Measurements from ENCODE around the gene CD70. TPM values are rescaled to one million over a fixed set of nuclear protein-coding genes. Genes with fewer than 3 reads are reported as not detected.
"Not testable (repeated sequence)": the region's sequence is repeated elsewhere in the genome, so short reads cannot be mapped to it uniquely, and the experiment has no call there.

Gene CD70
- total RNA-seq, 1 experiment from 2014 or later, result 45.4 TPM

- CTCF ChIA-PET, result no interaction called here
- no TSS peak for BruUV-seq (replicated peaks)
- no peaks in the 10 kb centered on the region for H3K9me3 ChIP-seq (ENCODE audit: control insufficient read depth, insufficient read depth, low read depth, low read length)
- intact Hi-C loops (cut with micrococcal nuclease; ENCODE audit: unreplicated experiment), result no loop called here
- DNase-seq (ENCODE audit: low read depth, low spot score), result no peak
- H3K27me3 ChIP-seq (ENCODE audit: control insufficient read depth, insufficient read depth, low read length), result no peaks in the 10 kb centered on the region
- in situ Hi-C loops (cut with HindIII; ENCODE audit: low pct_unique_long_range_greater_than_20kb, low sequenced_read_pairs), result no loop called here
- no peak overlapping the region for H3K27ac ChIP-seq (ENCODE audit: low read length)
- POLR2A ChIA-PET, result no interaction called here
- TF ChIP-seq CTCF (IDR thresholded peaks at IDR 0.05) (no peak), POLR2AphosphoS5 (IDR thresholded peaks at IDR 0.05; ENCODE audit: low read depth, low read length) (no peak), TCF7L2 (IDR thresholded peaks at IDR 0.05; ENCODE audit: low read depth, low read length) (no peak), REST (IDR thresholded peaks at IDR 0.05; ENCODE audit: insufficient read depth in 1 of 2, low read depth in 2 of 2, low read length in 1 of 2) (no peak), SIN3A (IDR thresholded peaks at IDR 0.05; ENCODE audit: borderline replicate concordance, insufficient read depth, low read depth, low read length) (no peak)
- no peaks in the 10 kb centered on the region for H3K4me1 ChIP-seq (ENCODE audit: control insufficient read depth, insufficient read depth, low read length)
- ATAC-seq, result no peak
- H3K36me3 ChIP-seq (ENCODE audit: control insufficient read depth, insufficient read depth, low read length), result no peaks in the 10 kb centered on the region
- no peak overlapping the region for H3K4me3 ChIP-seq (ENCODE audit: low read depth in 2 of 2, low read length in 2 of 2)
Observed at GRCh38 chr19:6599866-6600454, 9.0 kb upstream of the CD70 start.

GRCh38 chr19:6598254-6598892, 7.4 kb upstream of the CD70 start:
- BruUV-seq (replicated peaks); DNase-seq (ENCODE audit: low read depth, low spot score); intact Hi-C loops (cut with micrococcal nuclease; ENCODE audit: unreplicated experiment); in situ Hi-C loops (cut with HindIII; ENCODE audit: low pct_unique_long_range_greater_than_20kb, low sequenced_read_pairs); H3K27me3 ChIP-seq (ENCODE audit: control insufficient read depth, insufficient read depth, low read length); CTCF ChIA-PET; H3K27ac ChIP-seq (ENCODE audit: low read length); H3K36me3 ChIP-seq (ENCODE audit: control insufficient read depth, insufficient read depth, low read length); H3K4me1 ChIP-seq (ENCODE audit: control insufficient read depth, insufficient read depth, low read length); H3K4me3 ChIP-seq (ENCODE audit: low read depth in 2 of 2, low read length in 2 of 2); H3K9me3 ChIP-seq (ENCODE audit: control insufficient read depth, insufficient read depth, low read depth, low read length); POLR2A ChIA-PET; ATAC-seq: not testable (repeated sequence)

GRCh38 chr19:6597471-6598253, 6.7 kb upstream of the CD70 start:
- intact Hi-C loops (cut with micrococcal nuclease; ENCODE audit: unreplicated experiment); H3K27me3 ChIP-seq (ENCODE audit: control insufficient read depth, insufficient read depth, low read length); POLR2A ChIA-PET; H3K4me1 ChIP-seq (ENCODE audit: control insufficient read depth, insufficient read depth, low read length); CTCF ChIA-PET; H3K9me3 ChIP-seq (ENCODE audit: control insufficient read depth, insufficient read depth, low read depth, low read length); DNase-seq (ENCODE audit: low read depth, low spot score); BruUV-seq (replicated peaks); in situ Hi-C loops (cut with HindIII; ENCODE audit: low pct_unique_long_range_greater_than_20kb, low sequenced_read_pairs); H3K4me3 ChIP-seq (ENCODE audit: low read depth in 2 of 2, low read length in 2 of 2); ATAC-seq; H3K27ac ChIP-seq (ENCODE audit: low read length); H3K36me3 ChIP-seq (ENCODE audit: control insufficient read depth, insufficient read depth, low read length): not testable (repeated sequence)

Data from Panc1 (cell line).